GM21447 (cell line): ENCODE results near the gene CACNB4.
"Not testable (repeated sequence)": the region's sequence is repeated elsewhere in the genome, so short reads cannot be mapped to it uniquely, and the experiment has no call there.

Experiments
- ATAC-seq: cut with Tn5 transposase; IDR thresholded peaks from one replicate; pipeline ENCODE4 v1.9.1; 2021; ENCODE audit not compliant: unreplicated experiment

The CACNB4 gene

DNA sequence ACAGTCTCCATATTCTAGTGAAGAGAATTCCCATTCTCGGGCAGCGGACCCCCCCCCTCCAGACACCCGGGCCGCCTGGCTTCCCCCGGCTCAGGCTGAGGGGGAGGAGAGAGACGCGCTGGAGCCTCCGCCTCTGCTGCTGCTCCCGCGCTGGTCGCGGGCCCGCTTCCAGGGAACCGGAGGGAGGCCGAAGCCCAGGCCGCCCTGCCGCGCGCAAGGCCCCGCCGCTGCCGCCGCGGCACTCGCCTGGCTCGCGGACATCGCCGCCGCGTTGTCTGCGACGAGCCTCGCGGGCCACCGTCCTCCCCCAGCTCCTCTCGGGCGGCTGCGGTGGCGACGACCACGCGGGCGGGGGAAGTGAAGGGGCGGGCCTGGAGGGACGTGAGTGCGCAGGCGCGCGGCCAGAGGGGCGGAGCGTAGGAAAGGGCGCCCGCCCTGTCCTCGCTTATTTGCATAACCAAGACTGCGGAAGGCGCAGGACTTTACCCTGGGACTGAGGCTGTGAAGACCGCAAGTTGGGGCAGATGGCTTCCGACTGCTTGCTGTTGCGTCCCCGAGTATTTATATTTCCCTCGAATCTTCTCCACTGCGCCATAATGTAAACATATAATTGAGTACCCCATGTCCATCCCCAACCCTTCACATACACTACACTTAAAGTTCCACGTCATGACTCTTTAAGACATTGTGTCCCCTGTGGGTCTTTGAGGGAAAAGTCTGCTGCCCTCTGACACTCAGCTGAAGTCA is 270.5 kb downstream of the CACNB4 start, which contains the start of gene ARL5A:
ARL5A (minus strand) TSS at position 279 of the 747 bp plus-strand sequence; CDS start at position 34, 245 bp downstream.
- ATAC-seq: peak; percentile 94

DNA sequence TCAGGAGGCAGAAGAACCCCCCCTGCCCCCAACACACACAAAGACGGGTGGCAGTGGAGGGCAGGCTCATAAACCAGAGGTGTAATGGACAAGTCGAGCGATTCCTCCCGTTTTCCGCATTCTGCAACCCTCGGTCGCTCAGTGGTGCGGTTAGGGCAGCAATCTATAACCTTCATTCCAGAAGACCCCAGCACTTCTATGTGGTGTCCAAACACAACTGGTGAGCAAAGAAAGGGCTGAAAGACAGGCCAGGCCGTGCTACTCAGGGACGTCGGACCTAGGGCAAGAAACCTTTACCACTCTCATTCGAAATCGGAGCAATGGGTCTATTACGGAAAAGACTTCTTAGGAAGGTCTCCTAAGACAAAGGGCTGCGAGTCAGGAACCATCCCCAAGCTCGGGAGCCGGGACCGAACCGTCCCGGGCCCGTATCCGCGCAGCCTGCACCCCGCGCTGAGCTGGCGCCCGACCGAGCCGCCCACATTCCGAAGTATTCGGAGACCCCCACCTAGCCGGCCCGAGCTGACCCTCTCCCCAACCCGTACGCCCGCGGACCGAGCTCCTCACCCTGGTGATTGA is 271.2 kb downstream of the CACNB4 start:
- ATAC-seq: peak; percentile 26

DNA sequence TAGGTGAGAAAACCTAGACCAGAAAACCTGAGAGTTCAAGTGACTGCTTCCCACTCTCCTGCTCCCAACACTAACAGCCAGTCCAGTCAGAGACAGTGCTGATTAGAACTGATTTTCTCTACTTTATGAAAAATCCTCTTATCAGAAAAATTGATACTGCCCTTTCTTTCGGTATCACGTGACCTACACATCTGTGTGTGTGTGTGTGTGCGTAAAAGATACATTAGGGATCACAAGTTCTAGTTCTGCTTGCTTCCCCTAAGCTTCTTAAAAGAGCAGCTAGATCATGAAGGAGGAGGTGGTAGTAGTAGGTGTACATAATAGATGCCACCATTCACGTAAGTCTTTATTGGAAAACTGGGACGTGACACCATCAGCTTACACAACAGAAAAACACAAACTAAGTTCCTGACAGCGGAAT is 272.1 kb downstream of the CACNB4 start:
- no peak for ATAC-seq

DNA sequence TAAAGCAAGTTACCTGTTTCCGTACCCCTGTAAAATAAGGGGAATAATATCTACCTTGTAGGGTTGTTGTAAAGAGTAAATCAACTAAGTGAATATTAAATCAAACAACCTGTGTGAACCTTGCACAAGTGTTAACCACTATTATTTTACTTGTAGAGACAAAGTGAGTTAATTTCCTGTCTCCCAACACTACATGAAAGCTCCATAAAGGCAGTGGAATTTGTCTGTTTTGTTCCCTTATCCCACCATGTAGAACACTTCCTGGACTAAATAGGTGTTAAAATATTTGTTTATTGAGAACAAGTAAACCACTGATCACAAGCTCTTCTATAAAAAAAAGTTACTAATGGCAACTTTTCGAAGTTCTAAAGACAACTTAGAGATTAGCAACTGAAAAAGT is 274.0 kb downstream of the CACNB4 start:
- no peak for ATAC-seq

DNA sequence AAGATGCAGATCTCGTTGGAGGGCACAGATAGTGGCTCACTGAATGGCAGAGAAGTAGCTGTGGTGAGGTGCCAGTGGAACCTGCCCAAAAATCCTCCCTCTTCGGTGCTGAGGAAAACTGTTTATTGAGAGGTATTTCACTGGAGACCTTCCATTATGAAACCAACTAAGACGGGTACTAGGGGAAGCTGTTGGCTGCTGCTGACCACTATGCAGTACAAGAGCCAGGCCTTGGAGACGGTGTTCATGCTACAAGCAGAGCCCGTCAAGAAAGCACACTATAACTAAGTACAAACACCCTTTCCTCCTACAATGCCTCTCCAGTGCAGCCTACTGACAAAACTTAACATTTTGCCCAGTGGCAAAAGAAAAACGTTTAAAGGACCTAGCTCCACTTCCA is 275.2 kb downstream of the CACNB4 start:
- ATAC-seq: no peak

DNA sequence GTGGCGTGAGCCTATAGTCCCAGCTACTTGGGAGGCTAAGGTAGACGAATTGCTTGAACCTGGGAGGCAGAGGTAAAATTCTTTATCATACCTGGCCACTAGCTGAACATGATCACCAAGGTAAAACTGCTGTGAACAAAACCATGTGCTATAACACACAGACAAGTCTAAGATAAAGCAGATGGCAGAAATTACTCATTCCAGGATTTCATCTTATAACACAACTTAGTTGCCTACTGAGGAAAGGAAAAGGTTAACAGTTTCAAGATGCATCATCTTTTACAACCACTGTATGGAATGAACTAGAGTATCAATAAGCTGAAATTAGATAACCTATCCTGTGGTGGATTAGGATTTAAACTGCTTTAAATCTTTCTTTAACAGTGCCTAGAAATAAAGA is 278.9 kb downstream of the CACNB4 start:
- peak; percentile 62 for ATAC-seq

DNA sequence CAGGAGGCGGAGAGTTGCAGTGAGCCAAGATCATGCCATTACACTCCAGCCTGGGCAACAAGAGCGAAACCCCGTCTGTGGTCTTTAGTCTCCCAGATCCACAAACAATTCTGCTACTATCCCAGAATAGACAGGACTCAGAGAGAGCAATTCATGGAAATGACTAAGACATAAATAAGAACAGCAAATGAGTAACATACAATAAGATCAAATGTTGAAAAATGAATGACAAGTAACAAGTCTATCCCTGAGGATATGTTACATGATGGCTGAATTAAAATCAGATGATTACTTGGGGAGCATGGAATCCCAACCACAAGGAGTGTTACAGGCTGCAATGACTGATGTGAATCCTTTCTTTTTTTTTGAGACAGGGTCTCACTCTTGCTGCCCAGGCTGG is 280.9 kb downstream of the CACNB4 start:
- ATAC-seq: no peak

DNA sequence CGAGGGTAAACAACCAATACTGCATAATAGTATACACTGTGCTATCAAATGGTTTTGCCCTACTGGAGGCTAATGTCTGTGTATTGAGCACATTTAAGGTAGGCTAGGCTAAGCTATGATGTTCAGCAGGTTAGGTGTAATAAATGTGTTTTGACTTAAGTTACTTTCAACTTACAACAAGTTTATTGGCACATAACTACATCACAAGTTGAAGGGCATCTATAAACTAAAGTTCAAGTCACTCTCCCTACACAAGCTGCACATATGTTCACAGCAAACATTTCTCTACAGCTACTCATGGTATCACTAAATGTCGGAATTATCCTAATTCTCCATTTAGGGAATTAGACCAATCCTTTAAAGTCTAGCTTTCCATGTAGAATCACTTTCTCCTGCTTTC is 282.0 kb downstream of the CACNB4 start:
- ATAC-seq: no peak

DNA sequence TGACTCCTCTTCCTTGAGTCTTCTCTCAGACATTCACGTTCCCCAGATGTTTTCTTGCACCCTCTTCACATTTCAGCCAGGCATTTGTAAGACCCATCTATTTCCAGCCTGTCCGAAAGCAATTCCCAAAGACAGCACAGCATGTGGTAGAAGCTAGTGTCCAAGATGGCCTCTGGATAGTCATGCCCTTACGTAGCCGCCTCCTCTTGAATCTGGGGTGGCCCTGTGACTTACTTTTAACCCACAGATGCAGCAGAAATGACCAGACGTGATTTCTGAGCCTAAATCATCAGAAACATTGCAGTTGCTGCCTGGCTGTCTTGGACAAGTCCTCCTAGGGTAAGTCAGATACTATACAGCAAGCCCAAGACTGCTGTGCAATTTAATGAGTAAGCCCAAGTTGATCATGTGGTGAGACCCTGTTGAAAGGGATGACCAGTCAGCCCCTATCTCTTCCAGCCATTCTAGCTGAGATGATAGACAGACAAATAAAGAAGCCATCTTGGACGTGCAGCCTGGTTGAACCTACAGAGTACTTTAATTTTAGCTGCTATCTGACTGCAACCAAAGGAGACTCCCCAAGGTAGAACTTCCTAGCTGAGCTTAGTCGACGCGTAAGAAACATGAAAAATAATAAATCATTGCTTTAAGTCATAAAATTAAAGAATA is 282.9 kb downstream of the CACNB4 start:
- no peak for ATAC-seq

DNA sequence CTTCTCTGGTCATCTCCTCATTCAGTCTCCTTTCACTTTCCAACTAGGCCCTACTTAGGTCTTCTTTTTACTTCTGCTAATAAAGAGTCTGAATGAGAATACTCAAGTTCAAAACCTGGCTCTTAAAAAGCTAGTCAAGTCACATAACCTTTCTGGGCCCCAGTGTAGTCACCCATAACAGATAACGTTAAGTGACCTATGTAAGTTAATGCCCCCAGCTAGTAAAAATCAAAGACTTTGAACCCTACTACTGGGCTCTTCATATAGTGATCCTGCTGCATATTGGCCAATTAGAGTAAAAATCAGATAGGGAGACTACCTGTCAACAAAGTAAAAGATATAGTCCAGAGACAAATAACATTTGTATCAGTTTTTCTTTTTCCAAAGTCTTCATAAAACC is 288.4 kb downstream of the CACNB4 start:
- no peak for ATAC-seq

DNA sequence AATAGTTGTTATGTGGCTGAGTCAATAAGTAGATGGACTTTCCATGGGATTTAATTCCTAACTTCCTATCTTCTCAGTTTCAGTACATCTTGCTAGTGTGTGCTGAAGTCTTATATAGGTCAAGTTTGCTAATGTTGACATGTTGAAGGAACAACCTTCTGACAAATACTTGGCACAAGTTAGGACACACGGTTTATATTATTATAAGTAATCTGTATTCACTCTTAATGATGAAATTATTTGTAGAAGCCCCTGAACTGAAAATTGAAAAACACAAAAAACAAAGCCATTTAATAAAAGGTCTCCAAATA is 289.8 kb downstream of the CACNB4 start:
- ATAC-seq: no peak

DNA sequence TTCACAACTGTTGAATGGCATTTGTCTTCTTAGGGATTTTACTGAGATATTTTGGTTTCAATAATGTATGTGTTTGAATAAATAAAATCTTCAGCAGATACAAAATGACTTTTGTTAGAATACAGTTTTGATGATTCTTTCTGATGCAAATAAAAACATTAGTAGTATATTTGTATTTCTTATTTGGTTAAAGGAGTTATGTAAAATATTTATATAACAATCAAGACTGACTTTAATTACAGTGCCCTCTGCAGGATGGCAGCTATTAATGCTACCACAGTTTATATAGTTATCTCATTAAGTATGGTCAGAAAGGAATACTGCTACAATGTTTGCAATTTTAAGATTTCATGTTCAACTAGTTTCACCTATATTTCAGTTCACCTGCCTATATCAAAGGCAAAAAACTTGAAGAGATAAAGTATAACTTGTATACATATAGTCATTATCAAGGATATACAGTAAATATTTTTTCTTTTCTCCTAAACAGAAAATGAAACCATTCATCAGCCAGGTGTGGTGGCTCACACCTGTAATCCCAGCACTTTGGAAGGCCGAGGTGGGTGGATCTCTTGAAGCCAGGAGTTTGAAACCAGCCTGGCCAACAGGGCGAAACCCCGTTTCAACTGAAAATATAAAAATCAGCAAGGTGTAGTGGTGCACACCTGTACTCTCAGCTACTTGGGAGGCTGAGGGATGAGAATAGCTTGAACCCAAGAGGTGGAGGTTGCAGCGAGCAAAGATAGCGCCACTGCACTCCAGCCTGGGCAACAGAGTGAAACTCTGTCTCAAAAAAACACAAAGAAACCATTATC is 290.4 kb downstream of the CACNB4 start:
- no peak for ATAC-seq

DNA sequence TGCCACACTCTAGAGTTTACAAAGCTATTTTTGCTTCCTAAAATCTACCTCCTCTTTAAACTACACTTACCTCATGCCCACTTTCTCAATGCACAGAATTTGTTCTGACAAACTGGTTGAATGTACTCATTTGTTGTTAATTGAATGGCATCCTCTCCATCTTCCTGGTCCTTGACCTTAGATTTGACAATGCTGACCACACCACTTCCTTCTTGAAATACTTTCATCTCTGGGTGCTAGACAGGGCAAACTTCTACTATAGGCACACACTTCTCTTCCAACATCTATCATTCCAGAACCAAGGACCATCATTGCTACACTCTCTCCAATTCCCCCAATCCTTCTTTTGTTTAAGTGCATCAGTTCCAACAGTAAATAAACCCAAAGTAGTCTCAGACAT is 292.9 kb downstream of the CACNB4 start:
- no peak for ATAC-seq

DNA sequence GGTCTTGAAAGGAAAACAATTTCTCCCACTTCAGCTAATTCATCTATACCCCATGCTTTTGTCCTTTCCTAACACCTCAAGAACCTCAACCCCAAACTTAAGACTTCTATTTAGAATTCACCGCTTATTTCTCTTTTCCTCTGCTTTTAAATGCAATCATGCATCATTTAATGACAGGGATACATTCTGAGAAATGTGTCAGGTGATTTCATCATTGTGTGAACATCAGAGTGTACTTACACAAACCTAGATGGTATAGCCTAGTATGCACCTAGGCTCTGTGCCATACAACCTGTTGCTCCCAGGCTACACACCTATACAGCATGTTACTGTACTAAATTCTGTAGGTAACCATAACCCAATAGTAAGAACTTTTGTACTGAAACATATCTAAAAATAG is 293.5 kb downstream of the CACNB4 start:
- no peak for ATAC-seq

DNA sequence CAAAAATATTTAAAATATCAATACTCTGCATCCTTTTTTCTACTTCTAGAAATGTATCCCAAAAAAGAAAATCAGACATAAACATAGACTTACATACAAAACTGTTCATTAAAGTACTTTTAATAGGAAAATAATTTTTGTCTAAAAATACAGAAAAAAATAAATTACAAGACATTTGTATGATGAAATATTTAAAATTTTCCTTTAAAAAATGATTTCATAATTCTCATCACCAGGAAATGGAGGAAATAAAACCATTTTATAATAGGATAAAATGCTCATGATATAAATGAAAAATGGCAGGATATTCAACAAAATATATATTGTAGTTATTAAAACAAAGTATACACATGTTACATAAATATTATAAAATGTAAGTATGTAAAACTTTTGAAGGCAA is 295.0 kb downstream of the CACNB4 start:
- no peak for ATAC-seq

DNA sequence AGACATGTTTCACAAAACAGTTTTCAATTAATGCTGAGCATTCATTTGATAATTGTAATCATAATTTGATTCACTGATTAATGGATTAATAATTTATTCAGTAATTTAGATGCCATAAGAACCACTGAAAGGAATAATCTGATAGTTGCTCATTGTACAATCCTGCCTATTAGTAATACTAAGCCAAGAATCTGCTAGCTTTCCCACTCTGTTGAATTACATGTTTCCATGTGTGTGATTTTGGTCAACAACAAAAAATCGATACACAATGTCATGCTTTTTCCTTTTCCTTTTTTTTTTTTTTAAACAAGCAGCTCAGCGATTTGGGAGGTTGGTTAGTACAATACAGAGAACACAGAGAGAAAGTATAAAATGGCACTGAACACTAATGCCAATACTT is 296.5 kb downstream of the CACNB4 start:
- no peak for ATAC-seq

DNA sequence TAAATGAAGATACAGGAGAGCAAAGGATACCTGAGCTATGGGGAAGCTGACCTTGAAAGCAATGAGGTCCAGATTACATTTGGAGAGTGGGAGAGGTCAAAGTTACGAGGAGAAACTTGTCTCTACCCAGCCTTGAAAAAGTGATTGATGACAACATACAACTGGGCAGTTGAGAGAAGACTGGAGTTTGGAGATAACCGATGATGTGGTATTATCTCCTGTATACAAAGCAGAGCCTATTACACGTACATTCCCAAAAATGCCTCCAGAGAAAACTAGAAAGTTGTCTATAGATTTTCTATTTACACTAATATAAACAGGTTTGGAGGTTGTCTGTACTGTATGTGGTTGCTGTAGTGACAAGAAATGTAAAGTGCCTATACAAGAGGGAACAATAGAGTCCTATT is 299.0 kb downstream of the CACNB4 start:
- no peak for ATAC-seq

DNA sequence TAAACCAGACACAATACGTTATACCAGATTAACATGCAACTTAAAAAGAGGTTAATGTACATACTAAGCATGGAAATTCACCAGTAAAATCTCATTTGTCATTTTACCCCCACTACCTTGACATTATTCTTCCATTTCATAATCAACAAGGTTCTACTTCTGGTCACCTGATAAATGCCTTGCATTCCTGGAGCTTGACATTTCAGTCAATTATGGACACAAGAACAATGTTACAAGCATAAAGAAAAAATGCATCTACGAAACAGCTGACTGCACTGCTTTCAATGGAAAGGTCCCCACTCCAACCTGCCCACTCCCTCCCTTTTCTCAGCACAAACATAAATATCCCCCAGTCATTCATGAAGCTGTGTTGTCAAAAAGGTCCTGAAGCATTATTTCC is 302.1 kb downstream of the CACNB4 start:
- ATAC-seq: no peak

DNA sequence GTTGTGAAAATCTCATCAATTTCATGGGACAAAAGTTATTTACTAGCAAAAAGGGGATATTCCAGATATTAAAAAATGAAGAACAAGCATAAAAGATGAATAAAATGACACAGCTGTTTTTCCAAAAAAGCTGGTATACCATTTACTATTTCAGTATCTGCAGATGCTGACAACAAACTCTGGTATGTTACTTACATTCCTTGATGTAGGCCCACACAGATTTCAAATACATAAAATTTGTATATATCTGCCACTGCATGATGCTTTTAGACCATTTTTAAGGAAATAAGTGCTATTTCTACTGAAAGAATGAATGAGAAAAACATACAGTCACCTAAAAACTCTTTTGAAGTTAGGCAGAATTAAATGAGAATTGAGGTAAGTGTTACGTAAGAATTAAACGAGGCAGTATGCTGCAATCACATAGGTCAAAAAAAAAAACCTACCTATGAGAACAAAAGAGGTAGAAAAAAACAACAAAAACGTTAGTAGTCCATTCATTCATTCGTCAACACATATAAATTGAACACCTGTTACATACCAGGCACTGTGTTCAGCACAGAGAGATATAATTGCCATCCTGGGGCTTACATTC is 303.1 kb downstream of the CACNB4 start:
- ATAC-seq: no peak

DNA sequence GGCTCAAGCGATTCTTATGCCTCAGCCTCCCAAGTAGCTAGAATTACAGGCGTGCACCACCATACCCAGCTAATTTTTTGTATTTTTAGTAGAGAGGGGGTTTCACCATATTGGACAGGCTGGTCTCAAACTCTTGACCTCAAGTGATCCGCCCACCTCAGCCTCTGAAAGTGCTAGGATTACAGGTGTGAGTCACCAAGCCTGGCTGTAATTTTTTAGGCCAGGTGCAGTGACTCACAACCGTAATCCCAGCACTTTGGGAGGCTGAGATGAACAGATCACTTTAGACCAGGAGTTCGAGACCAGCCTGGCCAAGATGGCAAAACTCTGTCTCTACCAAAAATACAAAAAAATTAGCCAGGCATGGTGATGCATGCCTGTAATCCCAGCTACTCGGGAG is 304.4 kb downstream of the CACNB4 start:
- not testable (repeated sequence) for ATAC-seq

DNA sequence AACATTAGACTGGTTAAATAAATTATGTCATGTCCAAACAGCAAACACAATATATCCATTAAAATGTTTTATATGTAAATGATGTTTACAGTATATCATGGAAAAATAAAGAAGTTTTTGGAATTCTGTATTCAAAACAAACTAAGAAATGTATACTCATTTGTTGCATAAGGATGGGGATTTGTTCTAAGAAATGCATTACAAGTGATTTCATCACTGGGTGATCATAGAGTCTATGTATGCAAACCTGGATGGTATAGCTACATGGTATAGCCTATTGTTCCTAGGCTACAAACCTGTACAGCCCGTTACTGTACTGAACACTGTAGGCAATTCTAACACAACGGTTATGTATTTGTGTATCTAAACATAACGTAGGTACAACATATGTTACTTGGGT is 305.7 kb downstream of the CACNB4 start:
- no peak for ATAC-seq
